NCI-H2171 (cell line): Measurements from ENCODE around the gene RFC2.
"Not testable (repeated sequence)": the region's sequence is repeated elsewhere in the genome, so short reads cannot be mapped to it uniquely, and the experiment has no call there.

Source experiments
- DNase-seq: peaks from one replicate; lab custom pipeline; 2025; lab: John Stamatoyannopoulos, UW

RFC2 gene

GRCh38 chr7:74217455-74218342 is 36.5 kb downstream of the RFC2 start:
- peak; percentile 12 for DNase-seq

DNA sequence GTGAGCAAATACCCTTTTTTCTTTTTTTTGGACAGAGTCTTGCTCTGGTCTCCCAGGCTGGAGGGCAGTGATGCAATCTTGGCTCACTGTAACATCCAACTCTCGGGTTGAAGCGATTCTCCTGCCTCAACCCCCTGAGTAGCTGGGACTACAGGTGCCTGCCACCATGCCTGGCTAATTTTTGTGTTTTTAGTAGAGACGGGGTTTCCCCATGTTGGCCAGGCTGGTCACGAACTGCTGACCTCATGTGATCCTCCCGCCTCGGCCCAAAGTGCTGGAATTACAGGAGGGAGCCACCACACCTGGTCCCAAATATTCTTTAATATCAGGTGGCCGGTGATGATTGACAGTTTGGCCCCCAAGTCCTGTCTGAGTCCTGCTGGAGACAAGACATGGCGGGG is 37.8 kb downstream of the RFC2 start:
- DNase-seq = no peak

- DNase-seq = no peak
These were observed 38.3 kb downstream of the RFC2 start for GRCh38 chr7:74215921-74216320.

- no peak for DNase-seq
These were observed 39.2 kb downstream of the RFC2 start for GRCh38 chr7:74214816-74215630.

DNA sequence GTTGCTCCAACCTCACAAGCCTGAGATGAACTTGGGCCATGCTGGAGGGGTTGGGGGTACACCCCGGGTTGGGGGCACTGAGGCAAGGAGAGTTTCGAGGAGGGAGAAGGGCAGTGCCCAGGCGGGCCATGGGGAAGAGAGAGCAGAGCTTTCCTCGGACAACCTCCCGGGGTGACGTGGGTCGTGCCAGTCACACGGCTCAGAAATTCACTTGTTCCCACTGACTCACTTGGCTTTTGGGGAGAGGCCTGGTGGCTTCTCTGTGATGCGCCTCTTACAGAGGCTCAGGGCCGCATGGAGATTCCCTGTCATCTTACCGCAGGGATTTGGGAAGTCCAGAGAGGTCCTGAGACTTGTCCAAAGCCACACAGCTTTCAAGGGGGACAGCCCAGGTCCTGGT is 41.5 kb downstream of the RFC2 start:
- no peak for DNase-seq

GRCh38 chr7:74208241-74208640 is 46.0 kb downstream of the RFC2 start:
- DNase-seq = not testable (repeated sequence)

GRCh38 chr7:74207586-74207985 is 46.6 kb downstream of the RFC2 start:
- DNase-seq = no peak

GRCh38 chr7:74206589-74207120 is 47.5 kb downstream of the RFC2 start:
- DNase-seq = peak; percentile 29

DNA sequence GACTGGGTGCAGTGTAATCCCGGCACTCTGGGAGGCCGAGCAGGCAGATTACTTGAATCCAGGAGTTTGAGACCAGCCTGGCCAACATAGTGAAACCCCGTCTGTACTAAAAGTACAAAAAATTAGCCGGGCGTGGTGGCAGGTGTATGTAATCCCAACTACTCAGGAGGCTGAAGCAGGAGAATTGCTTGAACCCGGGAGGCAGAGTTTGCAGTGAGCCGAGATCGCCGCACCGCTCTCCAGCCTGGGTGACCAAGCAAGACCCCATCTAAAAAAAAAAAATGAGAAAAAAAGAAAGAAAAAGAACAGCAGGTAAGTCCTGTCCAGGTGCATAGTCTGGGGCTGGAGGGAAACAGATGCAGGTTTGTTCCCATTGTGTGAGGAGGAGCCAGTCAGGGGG is 48.1 kb downstream of the RFC2 start:
- DNase-seq = not testable (repeated sequence)

- DNase-seq = no peak
These were observed 50.1 kb downstream of the RFC2 start for GRCh38 chr7:74203956-74204618.

- no peak for DNase-seq
These were observed 51.2 kb downstream of the RFC2 start for GRCh38 chr7:74202841-74203556.

- DNase-seq = no peak
These were observed 54.4 kb downstream of the RFC2 start for GRCh38 chr7:74199551-74200355.

DNA sequence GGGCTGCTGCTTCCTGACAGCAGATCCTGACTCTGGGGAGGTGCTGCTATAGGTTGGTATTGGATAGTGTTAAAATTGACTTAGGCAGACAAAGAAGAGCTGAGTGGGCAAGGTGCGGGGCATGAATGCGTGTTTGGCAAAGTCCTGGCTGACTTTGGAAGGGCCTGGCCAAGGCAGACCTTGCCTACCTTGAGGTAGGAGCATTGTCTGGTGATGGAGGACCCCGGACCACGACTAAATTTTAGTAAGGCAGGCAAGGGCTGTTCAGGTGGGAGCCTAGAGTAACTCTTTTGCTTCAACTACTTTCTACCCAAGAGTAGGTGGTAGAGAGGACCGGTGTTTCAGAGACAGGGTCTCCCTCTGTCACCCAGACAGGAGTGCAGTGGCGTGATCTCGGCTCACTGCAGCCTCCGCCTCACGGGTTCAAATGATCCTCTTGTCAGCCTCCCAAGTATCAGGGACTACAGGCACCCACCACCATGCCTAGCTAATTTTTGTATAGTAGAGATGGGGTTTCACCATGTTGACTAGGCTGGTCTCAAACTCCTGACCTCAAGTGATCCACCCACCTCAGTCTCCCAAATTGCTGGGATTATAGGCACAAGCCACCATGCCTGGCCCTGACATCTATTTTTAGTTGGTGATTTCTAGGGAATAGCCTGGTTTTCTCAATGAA is 56.6 kb downstream of the RFC2 start:
- DNase-seq = no peak

DNA sequence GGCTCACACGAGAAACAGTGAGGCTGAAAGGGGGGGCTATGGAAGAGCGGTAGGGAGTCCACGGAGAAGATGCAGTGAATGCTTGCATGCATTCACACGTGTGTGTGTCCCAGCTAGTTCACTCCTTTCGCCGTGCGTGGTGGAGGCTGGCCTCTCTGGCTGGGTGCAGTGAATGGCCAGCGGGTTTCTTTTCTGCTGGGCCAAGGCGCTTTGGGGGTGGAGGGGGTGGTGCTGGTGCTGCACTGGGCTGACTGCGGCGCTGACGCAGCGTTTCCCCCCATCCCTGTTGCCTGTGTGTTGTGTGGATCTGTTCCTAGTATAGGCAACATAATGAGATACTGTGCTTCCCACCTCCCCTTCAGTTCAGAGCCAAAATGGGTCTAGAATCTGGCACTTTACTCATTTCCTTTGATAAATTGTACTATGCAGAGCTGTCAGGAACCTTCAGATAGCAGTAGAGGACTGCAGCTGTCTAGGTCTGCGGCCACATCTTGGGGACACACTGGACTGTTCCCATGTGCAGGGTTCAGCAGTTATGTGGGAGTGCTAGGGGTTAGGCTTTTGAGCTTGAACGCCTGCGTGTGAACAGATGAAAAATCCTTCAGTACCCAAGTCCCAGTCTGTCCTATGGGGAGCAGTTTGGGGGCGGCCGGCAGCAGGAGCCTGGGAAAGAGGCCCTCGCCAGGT is 58.1 kb downstream of the RFC2 start:
- not testable (repeated sequence) for DNase-seq

DNA sequence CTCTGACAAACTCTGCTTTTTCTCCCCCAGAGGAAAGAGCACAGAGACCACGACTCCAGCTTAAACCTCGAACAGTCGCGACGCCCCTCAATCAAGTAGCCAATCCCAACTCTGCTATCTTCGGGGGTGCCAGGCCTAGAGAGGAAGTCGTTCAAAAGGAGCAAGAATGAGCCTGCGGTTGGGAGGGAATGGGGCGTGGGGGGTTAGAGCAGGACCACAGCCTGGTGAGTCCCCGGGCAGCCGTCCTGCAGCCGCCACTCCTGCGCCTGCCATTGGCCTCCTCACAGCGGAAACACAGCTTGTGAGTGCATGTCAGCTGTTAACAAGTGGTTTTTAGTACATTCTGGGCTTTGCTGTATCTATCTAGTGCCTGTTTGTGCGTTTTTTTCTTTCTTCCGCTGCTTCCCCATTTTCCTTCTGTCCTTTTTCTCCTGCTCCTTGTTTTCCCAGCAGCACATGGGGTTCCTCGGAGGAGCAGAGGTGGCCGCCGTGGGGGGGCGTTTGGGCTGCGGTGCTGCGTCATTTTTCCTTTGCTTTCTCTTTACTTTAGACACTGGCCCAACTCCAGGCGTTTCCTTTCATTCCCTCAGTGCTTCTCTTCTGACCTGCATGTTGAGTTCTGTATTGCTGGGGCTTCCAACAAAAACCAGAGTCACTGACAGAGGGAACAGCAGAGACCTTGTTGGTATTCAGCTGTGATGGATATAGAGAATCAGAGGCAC is 58.9 kb downstream of the RFC2 start:
- not testable (repeated sequence) for DNase-seq

GRCh38 chr7:74194686-74195085 is 59.5 kb downstream of the RFC2 start:
- no peak for DNase-seq

DNA sequence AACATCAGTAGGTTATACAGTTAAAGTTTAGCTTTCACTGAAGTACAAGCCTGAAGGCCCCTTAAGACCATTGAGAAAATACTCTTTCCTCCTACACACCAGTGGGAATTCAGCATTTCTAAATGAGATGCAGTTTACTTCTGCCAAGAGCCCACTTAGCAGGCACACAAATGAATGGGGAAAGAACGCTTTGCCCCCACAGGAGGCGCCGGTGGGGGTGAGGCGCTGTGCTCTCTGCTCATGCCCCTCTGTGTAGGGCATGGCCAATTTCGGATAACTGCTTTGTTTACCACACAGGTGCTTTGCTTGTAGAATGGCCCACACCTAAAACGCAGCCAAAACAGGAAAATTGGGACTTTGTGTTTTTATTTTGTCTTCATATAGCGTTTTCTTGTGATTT is 60.3 kb downstream of the RFC2 start:
- no peak for DNase-seq

DNA sequence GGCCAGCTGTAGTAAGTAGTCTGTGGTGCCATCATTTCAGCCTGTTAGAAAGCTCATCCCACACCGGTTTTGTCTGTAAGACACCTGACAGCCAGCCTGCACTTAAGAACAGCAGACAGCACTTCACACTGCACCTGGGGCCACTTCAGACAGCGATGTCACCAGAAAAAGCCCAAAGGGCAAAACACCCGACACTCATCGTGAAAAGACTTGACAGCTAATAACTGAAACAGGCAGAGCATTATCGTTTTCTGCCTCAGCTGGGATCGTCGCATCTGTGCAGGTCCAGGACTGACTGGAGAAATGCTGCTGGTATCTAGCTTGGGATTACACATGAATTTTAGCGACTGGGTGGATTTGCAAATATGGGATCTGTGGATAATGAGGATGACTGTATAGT is 61.1 kb downstream of the RFC2 start:
- DNase-seq = no peak

- DNase-seq = no peak
These were observed 63.0 kb downstream of the RFC2 start for GRCh38 chr7:74191231-74191630.
